Measurements from ENCODE around the gene FOXS1. TPM values are rescaled to one million over a fixed set of nuclear protein-coding genes. Genes with fewer than 3 reads are reported as not detected.
A peak's percentile ranks its signal among the peaks of the same experiment; 100 is the strongest.

Gene FOXS1
- total RNA-seq, 1 donor from 2014 or later, result 5.9 TPM

DNA sequence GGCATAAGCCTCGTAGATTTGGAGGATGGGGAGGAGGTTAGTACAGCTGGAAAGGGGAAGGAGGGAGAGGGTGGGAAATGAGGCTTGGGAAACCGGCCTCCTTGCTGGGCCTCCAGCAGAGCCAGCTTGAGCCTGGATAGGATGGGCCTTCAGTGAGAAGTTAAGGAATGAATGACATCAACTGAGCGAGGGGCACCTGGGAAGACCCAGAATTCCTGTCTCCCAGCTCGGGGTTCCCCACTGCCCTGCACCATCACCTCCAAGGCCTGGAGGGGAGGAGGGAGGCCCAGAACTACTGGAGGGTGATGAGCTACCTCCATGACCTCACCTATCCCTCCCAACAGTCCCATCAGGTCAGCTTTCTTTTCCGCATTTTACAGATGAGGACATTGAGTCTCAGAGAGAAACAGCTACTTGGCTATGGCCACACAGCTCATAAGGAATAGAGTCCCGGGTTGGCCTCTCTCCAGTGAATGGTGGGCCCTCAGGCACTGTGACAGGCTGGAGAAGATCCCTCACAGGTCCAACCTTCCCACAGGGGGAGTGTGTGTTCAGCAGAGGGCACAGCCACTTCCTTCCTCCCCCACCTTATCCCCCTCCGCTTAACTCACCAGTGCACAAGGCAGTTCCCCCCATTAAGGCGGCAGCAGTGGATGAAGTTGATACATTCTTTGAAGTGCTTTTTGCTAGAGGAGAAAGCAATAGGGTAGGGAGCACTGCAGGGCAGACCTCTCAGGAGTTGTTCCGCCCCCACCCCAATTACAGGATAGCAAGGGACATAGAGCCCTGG is 18.1 kb upstream of the FOXS1 start:
- DNase-seq (ENCODE audit: low read depth), result no peak
- H3K4me3 ChIP-seq (ENCODE audit: low read depth, low read length), result no peak overlapping the region
- H3K36me3 ChIP-seq (ENCODE audit: control insufficient read depth, insufficient read depth, low read length), result no peaks in the 10 kb centered on the region
- H3K27me3 ChIP-seq (ENCODE audit: control insufficient read depth, insufficient read depth, low read length), result peaks cover 39% of the 10 kb centered on the region
- TF ChIP-seq, protein P1, sequence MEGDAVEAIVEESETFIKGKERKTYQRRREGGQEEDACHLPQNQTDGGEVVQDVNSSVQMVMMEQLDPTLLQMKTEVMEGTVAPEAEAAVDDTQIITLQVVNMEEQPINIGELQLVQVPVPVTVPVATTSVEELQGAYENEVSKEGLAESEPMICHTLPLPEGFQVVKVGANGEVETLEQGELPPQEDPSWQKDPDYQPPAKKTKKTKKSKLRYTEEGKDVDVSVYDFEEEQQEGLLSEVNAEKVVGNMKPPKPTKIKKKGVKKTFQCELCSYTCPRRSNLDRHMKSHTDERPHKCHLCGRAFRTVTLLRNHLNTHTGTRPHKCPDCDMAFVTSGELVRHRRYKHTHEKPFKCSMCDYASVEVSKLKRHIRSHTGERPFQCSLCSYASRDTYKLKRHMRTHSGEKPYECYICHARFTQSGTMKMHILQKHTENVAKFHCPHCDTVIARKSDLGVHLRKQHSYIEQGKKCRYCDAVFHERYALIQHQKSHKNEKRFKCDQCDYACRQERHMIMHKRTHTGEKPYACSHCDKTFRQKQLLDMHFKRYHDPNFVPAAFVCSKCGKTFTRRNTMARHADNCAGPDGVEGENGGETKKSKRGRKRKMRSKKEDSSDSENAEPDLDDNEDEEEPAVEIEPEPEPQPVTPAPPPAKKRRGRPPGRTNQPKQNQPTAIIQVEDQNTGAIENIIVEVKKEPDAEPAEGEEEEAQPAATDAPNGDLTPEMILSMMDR (IDR thresholded peaks at IDR 0.05; ENCODE audit: insufficient read depth, low read length, poor library complexity, severe bottlenecking), result no peak

- Histone ChIP-seq H3K4me3 (ENCODE audit: low read depth, low read length) (no peak overlapping the region), H3K36me3 (ENCODE audit: control insufficient read depth, insufficient read depth, low read length) (no peaks in the 10 kb centered on the region), H3K27me3 (ENCODE audit: control insufficient read depth, insufficient read depth, low read length) (peaks cover 45% of the 10 kb centered on the region)
- TF ChIP-seq, protein P1 (IDR thresholded peaks at IDR 0.05; ENCODE audit: insufficient read depth, low read length, poor library complexity, severe bottlenecking), result no peak
- no peak for DNase-seq (ENCODE audit: low read depth)
Observed at GRCh38 chr20:31862506-31862905, 17.1 kb upstream of the FOXS1 start.

GRCh38 chr20:31862157-31862470 is 16.7 kb upstream of the FOXS1 start:
- H3K4me3 ChIP-seq (ENCODE audit: low read depth, low read length), result no peak overlapping the region
- TF ChIP-seq, protein P1 (IDR thresholded peaks at IDR 0.05; ENCODE audit: insufficient read depth, low read length, poor library complexity, severe bottlenecking), result no peak
- H3K27me3 ChIP-seq (ENCODE audit: control insufficient read depth, insufficient read depth, low read length), result peaks cover 48% of the 10 kb centered on the region
- no peak for DNase-seq (ENCODE audit: low read depth)
- no peaks in the 10 kb centered on the region for H3K36me3 ChIP-seq (ENCODE audit: control insufficient read depth, insufficient read depth, low read length)

- no peak for DNase-seq (ENCODE audit: low read depth)
- TF ChIP-seq, protein P1 (IDR thresholded peaks at IDR 0.05; ENCODE audit: insufficient read depth, low read length, poor library complexity, severe bottlenecking), result no peak
- Histone ChIP-seq H3K27me3 (ENCODE audit: control insufficient read depth, insufficient read depth, low read length) (peaks cover 51% of the 10 kb centered on the region), H3K4me3 (ENCODE audit: low read depth, low read length) (peak overlapping the region; percentile 42), H3K36me3 (ENCODE audit: control insufficient read depth, insufficient read depth, low read length) (no peaks in the 10 kb centered on the region)
Observed at GRCh38 chr20:31861385-31862156, 16.2 kb upstream of the FOXS1 start.

DNA sequence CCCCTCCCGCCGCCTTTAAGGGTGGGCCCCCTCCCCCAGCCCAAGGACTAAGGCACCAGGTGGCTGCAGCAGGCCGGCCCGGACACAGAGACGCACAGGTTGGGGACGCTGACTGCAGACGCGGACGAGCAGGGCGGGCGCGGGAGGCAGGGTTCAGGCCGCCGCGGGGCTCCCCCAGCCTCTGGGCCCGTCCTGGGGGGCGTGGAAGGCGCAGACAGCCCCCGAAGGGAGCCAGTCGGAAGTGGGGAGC is 15.7 kb upstream of the FOXS1 start:
- H3K27me3 ChIP-seq (ENCODE audit: control insufficient read depth, insufficient read depth, low read length), result peaks cover 54% of the 10 kb centered on the region

More for the DNA sequence above, 15.7 kb upstream of the FOXS1 start:
- no peak for DNase-seq (ENCODE audit: low read depth)
- peak overlapping the region; percentile 42 for H3K4me3 ChIP-seq (ENCODE audit: low read depth, low read length)
- TF ChIP-seq, protein P1 (IDR thresholded peaks at IDR 0.05; ENCODE audit: insufficient read depth, low read length, poor library complexity, severe bottlenecking), result no peak
- H3K36me3 ChIP-seq (ENCODE audit: control insufficient read depth, insufficient read depth, low read length), result no peaks in the 10 kb centered on the region
